Upper lobe of left lung (tissue), 6 donors: ENCODE data around the gene ITGB3. TPM values are rescaled to one million over a fixed set of nuclear protein-coding genes. Genes with fewer than 3 reads are reported as not detected.
A peak's percentile ranks its signal among the peaks of the same experiment; 100 is the strongest.

Experiments
- ATAC-seq, 2 donors: fragments of 200-7000 bp; cut with Tn5 transposase; one replicate each; pipeline ENCODE4 v1.9.1; 2022; ENCODE audit warnings: mild to moderate bottlenecking in 2 of 2, moderate library complexity in 2 of 2; ENCODE audit not compliant: low FRiP score in 2 of 2
- DNase-seq, 2 donors: peaks; one replicate each; pipeline ENCODE4 v3.0.0-alpha.2; 2019 to 2020
- H3K27ac ChIP-seq, 4 donors: fragments of 200-600 bp; sonication (generic); one replicate each; pipeline ENCODE4 v1.5.1; 2016 to 2019
- H3K27me3 ChIP-seq, 4 donors: fragments of 200-600 bp; sonication (generic); one replicate each; pipeline ENCODE4 v1.5.1; 2017 to 2019
- H3K36me3 ChIP-seq, 4 donors: fragments of 200-600 bp; sonication (generic); one replicate each; pipeline ENCODE4 v1.5.1; 2016 to 2019
- H3K4me1 ChIP-seq, 4 donors: fragments of 200-600 bp; sonication (generic); one replicate each; pipeline ENCODE4 v1.5.1; 2018 to 2019
- H3K4me3 ChIP-seq, 4 donors: fragments of 200-600 bp; sonication (generic); one replicate each; pipeline ENCODE4 v1.5.1; 2017 to 2019; ENCODE audit warnings: mild to moderate bottlenecking in 2 of 4, moderate library complexity in 1 of 4
- H3K9me3 ChIP-seq, 4 donors: fragments of 200-600 bp; sonication (generic); one replicate each; pipeline ENCODE4 v1.5.1; 2018 to 2019
- CTCF ChIP-seq, 6 experiments: fragments of 450-650 bp in 4 of 6; fragments of 200-600 bp in 2 of 6; sonication (generic) in 2 of 6; IDR thresholded peaks; one replicate each; pipeline ENCODE4 v1.5.1; 2016 to 2019; ENCODE audit warnings: antibody characterized with exemption in 6 of 6
- EP300 ChIP-seq, 4 donors: sonication (generic); formaldehyde crosslinking; IDR thresholded peaks; one replicate each; pipeline ENCODE4 v1.5.1; 2017; ENCODE audit warnings: antibody characterized with exemption in 4 of 4, control low read depth in 2 of 4
- POLR2A ChIP-seq, 4 donors: fragments of 450-650 bp; IDR thresholded peaks; one replicate each; pipeline ENCODE4 v1.5.1; 2016 to 2017; ENCODE audit warnings: antibody characterized with exemption in 4 of 4, mild to moderate bottlenecking in 2 of 4
- POLR2AphosphoS5 ChIP-seq, 2 donors: sonication (generic); formaldehyde crosslinking; IDR thresholded peaks; one replicate each; pipeline ENCODE4 v1.5.1; 2017; ENCODE audit warnings: antibody characterized with exemption in 2 of 2
- WGBS, 2 donors: methylation state at CpG; one replicate each; pipeline ENCODE4 v1.1.5; 2017 to 2018; 5-methylcytosine and 5-hydroxymethylcytosine counted together
- total RNA-seq, 6 donors: library from RNA; depleted of rRNA in 4 of 6; stranded (reverse); fragments of >200 nt in 4 of 6; gene quantifications; one replicate each; pipeline versions ENCODE4 v1.1.0 to v1.2.1, GENCODE V29; 2016 to 2021
- donor health status: DM: no; HTN: no; CAD: no; lungs with moderate emphysema.
- donor health status: DM: no; HTN: yes; CAD: no; lungs with severe emphysema.

ITGB3 gene
- total RNA-seq, 6 donors from 2014 or later: 3.4 to 17.8 (median 9.8) TPM

- H3K36me3 ChIP-seq: no peaks in the 10 kb centered on the region
- peaks cover 7 to 19% (median 14%) of the 10 kb centered on the region in 4 donors for H3K4me1 ChIP-seq
- H3K9me3 ChIP-seq: no peaks in the 10 kb centered on the region
- peak overlapping the region; percentile 62 to 78 (median 66) for H3K4me3 ChIP-seq
- WGBS, 2 donors: 26 to 29% methylated on average over 13 to 15 of the region's 15 CpGs
- H3K27ac ChIP-seq: peak overlapping the region in 1 of 4 donors; percentile 52
- no peak for ATAC-seq
- DNase-seq: peak in 1 of 2 donors; percentile 40
- TF ChIP-seq CTCF (IDR thresholded peaks at IDR 0.05): no peak
- no peak for TF ChIP-seq EP300 (IDR thresholded peaks at IDR 0.05)
- TF ChIP-seq POLR2AphosphoS5 (IDR thresholded peaks at IDR 0.05): no peak
- H3K27me3 ChIP-seq: no peaks in the 10 kb centered on the region
These were observed 846 bp downstream of the ITGB3 start for GRCh38 chr17:47254403-47254943.

GRCh38 chr17:47257651-47258339 is 4.2 kb downstream of the ITGB3 start:
- no peaks in the 10 kb centered on the region for H3K9me3 ChIP-seq
- ATAC-seq (peak in 1 of 2 donors; percentile 31), DNase-seq (no peak)
- H3K36me3 ChIP-seq: no peaks in the 10 kb centered on the region
- no peak overlapping the region for H3K27ac ChIP-seq
- H3K4me1 ChIP-seq: peaks cover 7 to 19% (median 14%) of the 10 kb centered on the region in 4 donors
- TF ChIP-seq EP300 (IDR thresholded peaks at IDR 0.05): no peak
- no peak for TF ChIP-seq POLR2A (IDR thresholded peaks at IDR 0.05)
- no peak for TF ChIP-seq CTCF (IDR thresholded peaks at IDR 0.05)
- no peak for TF ChIP-seq POLR2AphosphoS5 (IDR thresholded peaks at IDR 0.05)
- H3K27me3 ChIP-seq: no peaks in the 10 kb centered on the region
- 26 to 34% methylated on average over 9 of the region's 9 CpGs for WGBS, 2 donors
- H3K4me3 ChIP-seq: no peak overlapping the region

DNA sequence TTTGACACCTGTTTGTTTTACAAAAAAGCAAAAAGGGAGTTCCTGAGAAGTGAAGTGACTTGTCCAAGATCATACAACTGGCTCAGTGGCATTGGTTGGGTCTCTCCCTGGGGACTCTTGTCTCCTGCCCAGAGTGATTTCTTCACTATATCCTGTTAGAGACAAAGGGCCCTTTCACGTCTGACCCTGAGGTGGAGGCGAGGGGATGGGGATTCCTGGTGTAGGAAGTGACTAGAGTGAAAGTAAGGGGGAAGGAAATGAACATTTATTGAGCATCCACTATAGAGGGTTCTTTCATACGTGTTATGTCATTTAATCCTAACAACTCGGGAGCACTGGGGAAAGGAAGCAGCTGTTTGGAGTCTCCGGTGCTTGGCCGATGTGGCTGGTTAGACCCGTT is 9.0 kb downstream of the ITGB3 start:
- TF ChIP-seq POLR2A (IDR thresholded peaks at IDR 0.05) (no peak), POLR2AphosphoS5 (IDR thresholded peaks at IDR 0.05) (no peak), CTCF (IDR thresholded peaks at IDR 0.05) (no peak), EP300 (IDR thresholded peaks at IDR 0.05) (no peak)
- ATAC-seq (no peak), DNase-seq (no peak)
- no peak overlapping the region for H3K4me3 ChIP-seq
- H3K36me3 ChIP-seq: no peaks in the 10 kb centered on the region
- 49 to 61% methylated on average over 7 of the region's 7 CpGs for WGBS, 2 donors
- no peak overlapping the region for H3K27ac ChIP-seq
- H3K9me3 ChIP-seq: no peaks in the 10 kb centered on the region
- no peaks in the 10 kb centered on the region for H3K4me1 ChIP-seq
- H3K27me3 ChIP-seq: no peaks in the 10 kb centered on the region

DNA sequence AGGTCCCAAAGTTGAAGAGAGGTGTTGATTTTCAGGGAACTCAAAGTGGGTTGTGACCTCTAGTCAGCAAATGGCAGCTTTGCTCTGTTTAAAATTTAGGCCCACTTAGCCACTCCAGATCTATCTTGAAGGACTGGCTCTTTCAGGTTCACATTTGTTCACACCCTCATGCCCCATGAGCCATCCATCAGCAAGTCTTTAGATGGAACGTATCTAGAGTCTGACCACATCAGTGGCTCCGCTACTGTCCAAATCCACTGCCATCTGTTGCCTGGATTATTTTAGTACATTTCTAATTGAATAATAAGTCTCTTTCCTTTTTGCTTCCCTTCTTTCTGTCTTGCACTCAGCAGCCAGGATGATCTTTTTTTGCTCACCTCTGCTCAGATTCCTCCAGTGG is 10.5 kb downstream of the ITGB3 start:
- Histone ChIP-seq H3K27ac (no peak overlapping the region), H3K4me1 (no peaks in the 10 kb centered on the region), H3K36me3 (no peaks in the 10 kb centered on the region), H3K4me3 (no peak overlapping the region), H3K9me3 (no peaks in the 10 kb centered on the region), H3K27me3 (no peaks in the 10 kb centered on the region)
- ATAC-seq (no peak), DNase-seq (no peak)
- TF ChIP-seq EP300 (IDR thresholded peaks at IDR 0.05) (no peak), POLR2A (IDR thresholded peaks at IDR 0.05) (no peak), CTCF (IDR thresholded peaks at IDR 0.05) (no peak), POLR2AphosphoS5 (IDR thresholded peaks at IDR 0.05) (no peak)
- WGBS, 2 donors: 80 to 97% methylated on average over 2 of the region's 2 CpGs
